HG03442 (cell line): ENCODE measurements around the gene LRRC45.

Source experiments
- ATAC-seq: cut with Tn5 transposase; IDR thresholded peaks from one replicate; pipeline ENCODE4 v1.9.1; 2021; ENCODE audit warnings: mild to moderate bottlenecking, moderate library complexity; ENCODE audit not compliant: unreplicated experiment

The LRRC45 gene

GRCh38 chr17:82049106-82049505 is 26.0 kb downstream of the LRRC45 start:
- ATAC-seq = no peak

- no peak for ATAC-seq
These were observed 26.4 kb downstream of the LRRC45 start for GRCh38 chr17:82049521-82049971.

GRCh38 chr17:82050152-82050760 is 27.2 kb downstream of the LRRC45 start:
- no peak for ATAC-seq

- ATAC-seq = no peak
These were observed 27.9 kb downstream of the LRRC45 start for GRCh38 chr17:82050761-82051641.

- ATAC-seq = no peak
These were observed 28.9 kb downstream of the LRRC45 start, which contains the start of the genes GPS1 and RFNG for GRCh38 chr17:82051776-82052637. GPS1 (plus strand) TSS chr17:82051898; CDS start chr17:82051932, 34 bp downstream. RFNG (minus strand) TSS chr17:82051811; CDS start chr17:82051766, 45 bp downstream.

- no peak for ATAC-seq
These were observed 29.5 kb downstream of the LRRC45 start for GRCh38 chr17:82052638-82053059.

GRCh38 chr17:82053130-82053529 is 30.0 kb downstream of the LRRC45 start:
- no peak for ATAC-seq

GRCh38 chr17:82053556-82054263 is 30.6 kb downstream of the LRRC45 start:
- no peak for ATAC-seq

- ATAC-seq = no peak
These were observed 31.4 kb downstream of the LRRC45 start for GRCh38 chr17:82054351-82055022.

GRCh38 chr17:82055023-82055964 is 32.2 kb downstream of the LRRC45 start:
- no peak for ATAC-seq

- no peak for ATAC-seq
These were observed 33.0 kb downstream of the LRRC45 start for GRCh38 chr17:82055965-82056728.

- no peak for ATAC-seq
These were observed 33.9 kb downstream of the LRRC45 start for GRCh38 chr17:82056729-82057621.

GRCh38 chr17:82058230-82058854 is 35.2 kb downstream of the LRRC45 start:
- ATAC-seq = no peak

GRCh38 chr17:82058855-82059249 is 35.7 kb downstream of the LRRC45 start:
- ATAC-seq = no peak

GRCh38 chr17:82059272-82060000 is 36.3 kb downstream of the LRRC45 start:
- ATAC-seq = no peak

- ATAC-seq = no peak
These were observed 36.9 kb downstream of the LRRC45 start for GRCh38 chr17:82060001-82060380.
